ENCODE results near the gene GJA4.
"Not testable (repeated sequence)": the region's sequence is repeated elsewhere in the genome, so short reads cannot be mapped to it uniquely, and the experiment has no call there.

The GJA4 gene

DNA sequence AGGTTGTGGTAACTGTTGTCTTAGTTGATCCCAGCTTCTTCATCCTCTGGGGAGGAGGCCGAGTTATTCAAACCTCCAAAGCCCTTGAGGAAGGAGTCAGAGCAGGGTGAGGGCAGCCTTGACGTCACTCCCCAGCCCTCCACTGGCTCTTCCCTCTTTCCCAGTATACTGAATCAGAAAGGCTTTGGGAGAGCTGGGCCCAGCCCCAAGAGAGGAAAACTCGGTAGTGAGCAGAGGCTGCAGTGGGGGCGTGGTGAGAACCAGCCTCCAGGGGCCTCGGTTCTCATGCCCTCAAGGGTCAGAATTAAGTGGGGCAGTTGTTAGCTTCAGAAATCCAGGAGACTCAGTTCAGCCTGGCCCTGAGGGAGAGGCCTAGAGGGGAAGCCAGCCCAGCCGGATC, 1.8 kb upstream of the GJA4 start:
- DNase-seq (ENCODE audit: low read depth in 2 of 2), result no peak

DNA sequence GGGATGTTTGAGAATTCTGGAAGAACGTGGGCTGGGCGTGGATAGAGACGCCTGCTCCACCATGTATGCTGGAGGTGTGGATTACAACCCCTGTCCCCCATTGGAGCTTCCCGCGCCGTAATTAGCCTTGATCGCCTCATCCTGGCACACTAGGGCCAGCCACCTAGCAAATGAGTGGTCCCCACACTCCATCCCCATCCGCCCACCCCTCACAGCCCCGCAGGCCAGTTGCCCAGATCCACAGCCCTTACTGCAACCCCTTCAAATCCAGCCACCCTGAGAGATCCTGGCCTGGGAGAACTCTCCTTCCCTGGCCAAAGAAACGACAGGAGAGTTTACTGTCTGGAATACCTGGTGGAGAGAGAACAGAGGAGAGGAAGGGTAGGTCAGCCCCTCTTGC, 375 bp upstream of the GJA4 start:
- DNase-seq (ENCODE audit: low read depth in 2 of 2), result no peak

DNA sequence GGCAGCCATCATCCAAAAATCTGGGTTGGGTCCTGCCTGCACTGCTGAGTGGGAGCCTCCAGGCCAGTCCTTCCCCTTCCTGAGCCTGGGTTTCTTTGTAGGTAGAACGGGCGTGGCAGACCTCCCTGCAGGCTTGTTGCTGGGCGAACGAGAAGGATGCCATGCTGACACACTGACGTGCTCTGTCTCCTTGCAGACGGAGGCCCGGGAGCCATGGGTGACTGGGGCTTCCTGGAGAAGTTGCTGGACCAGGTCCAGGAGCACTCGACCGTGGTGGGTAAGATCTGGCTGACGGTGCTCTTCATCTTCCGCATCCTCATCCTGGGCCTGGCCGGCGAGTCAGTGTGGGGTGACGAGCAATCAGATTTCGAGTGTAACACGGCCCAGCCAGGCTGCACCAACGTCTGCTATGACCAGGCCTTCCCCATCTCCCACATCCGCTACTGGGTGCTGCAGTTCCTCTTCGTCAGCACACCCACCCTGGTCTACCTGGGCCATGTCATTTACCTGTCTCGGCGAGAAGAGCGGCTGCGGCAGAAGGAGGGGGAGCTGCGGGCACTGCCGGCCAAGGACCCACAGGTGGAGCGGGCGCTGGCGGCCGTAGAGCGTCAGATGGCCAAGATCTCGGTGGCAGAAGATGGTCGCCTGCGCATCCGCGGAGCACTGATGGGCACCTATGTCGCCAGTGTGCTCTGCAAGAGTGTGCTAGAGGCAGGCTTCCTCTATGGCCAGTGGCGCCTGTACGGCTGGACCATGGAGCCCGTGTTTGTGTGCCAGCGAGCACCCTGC, 1.4 kb downstream of the GJA4 start:
- DNase-seq (ENCODE audit: low read depth in 2 of 2), result no peak

DNA sequence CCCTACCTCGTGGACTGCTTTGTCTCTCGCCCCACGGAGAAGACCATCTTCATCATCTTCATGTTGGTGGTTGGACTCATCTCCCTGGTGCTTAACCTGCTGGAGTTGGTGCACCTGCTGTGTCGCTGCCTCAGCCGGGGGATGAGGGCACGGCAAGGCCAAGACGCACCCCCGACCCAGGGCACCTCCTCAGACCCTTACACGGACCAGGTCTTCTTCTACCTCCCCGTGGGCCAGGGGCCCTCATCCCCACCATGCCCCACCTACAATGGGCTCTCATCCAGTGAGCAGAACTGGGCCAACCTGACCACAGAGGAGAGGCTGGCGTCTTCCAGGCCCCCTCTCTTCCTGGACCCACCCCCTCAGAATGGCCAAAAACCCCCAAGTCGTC, 2.0 kb downstream of the GJA4 start:
- no peak for DNase-seq (ENCODE audit: low read depth in 2 of 2)

DNA sequence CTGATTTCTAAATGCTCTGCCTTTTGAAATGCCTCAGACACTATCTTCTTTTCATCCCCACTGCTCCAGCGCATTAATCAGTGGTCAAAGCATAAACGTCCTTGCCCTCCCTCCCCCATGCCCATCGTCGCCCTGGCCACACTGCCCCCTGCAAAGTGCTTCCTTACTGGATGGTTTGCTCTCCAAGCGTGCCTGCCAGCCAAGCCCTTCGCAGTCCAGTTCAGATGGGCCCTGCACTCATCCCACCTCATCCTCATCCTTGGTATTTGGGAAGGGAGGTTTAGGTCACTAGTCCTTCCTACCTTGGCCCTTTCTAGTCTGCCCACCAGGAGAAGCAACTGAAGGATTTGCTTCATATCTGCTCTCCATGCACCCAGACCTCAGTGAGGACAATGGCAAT, 3.1 kb downstream of the GJA4 start:
- DNase-seq (ENCODE audit: low read depth in 2 of 2), result no peak

DNA sequence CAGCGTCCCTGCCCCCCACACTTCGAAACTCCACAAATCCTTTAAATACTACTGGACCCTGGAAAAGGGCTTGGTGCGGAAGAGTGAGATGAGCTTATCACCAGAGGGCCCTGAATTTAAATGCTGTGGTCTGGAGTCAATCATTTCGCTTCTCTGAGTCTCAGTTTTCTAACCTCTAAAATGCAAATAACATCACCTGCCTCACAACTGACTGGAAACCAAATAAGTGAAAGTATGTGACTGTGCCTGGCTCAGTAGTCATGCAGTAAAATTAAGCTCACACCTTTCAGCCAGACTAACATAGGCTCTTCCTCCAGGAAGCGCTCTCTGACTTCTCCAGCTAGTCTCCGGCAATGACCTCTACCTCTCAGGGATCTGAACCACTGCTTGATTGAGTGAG, 4.2 kb downstream of the GJA4 start:
- no peak for DNase-seq (ENCODE audit: low read depth in 2 of 2)

DNA sequence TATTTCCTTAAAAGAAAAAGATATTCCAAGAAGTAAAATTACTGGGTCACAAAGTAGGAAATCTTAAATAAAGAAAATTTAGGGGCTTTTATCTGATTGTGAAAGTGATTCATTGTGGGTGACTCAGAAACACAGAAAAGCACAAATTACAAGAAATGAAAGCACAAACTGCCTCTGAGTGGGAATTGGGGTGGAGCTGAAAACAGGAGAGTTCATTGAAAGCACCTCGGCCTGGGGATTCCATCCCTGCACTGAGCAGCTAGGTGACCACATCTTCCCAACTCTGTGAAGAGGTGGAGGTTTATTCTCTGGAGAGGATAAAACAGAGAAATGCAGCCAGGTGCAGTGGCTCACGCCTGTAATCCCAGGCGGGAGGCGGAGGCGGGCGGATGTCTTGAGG, 7.4 kb downstream of the GJA4 start:
- no peak for DNase-seq (ENCODE audit: low read depth in 2 of 2)

DNA sequence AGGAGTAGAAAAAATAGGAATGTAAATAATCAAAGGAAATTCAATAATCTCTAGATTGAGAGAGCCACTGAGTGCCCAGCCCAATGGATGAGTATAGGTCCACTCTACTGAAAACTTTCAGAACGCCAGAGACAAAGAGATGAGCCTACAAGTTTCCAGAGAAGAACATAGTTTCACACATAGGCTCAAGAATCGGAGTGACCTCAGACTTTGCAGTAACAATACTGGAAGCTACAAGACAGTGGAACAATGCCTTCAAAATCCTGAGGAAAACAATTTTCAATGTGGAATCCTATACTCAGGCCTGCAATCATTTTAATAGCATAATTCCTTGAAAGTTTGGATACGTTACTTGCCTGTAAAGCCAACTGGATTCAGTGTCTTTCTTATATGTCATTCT, 11.0 kb downstream of the GJA4 start:
- no peak for DNase-seq (ENCODE audit: low read depth in 2 of 2)

DNA sequence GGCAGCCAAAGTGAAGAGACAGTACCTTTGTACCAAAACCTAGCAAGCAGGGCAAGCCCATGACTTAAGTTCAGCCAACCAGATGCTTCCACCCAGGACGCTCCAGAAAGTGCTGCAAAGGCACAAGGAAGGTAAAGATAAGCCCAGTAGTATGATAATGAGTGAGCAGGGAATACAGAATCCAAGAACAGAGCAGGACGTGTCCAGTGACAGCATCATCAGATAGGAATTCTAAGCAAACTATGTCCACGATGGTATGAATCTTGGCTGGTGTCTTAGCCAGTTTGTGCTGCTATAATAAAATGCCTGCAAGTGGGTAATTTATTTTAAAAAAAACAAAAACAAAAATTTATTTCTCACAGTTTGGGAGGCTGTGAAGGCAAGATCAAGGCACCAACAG, 13.6 kb downstream of the GJA4 start:
- DNase-seq (ENCODE audit: low read depth in 2 of 2), result no peak

DNA sequence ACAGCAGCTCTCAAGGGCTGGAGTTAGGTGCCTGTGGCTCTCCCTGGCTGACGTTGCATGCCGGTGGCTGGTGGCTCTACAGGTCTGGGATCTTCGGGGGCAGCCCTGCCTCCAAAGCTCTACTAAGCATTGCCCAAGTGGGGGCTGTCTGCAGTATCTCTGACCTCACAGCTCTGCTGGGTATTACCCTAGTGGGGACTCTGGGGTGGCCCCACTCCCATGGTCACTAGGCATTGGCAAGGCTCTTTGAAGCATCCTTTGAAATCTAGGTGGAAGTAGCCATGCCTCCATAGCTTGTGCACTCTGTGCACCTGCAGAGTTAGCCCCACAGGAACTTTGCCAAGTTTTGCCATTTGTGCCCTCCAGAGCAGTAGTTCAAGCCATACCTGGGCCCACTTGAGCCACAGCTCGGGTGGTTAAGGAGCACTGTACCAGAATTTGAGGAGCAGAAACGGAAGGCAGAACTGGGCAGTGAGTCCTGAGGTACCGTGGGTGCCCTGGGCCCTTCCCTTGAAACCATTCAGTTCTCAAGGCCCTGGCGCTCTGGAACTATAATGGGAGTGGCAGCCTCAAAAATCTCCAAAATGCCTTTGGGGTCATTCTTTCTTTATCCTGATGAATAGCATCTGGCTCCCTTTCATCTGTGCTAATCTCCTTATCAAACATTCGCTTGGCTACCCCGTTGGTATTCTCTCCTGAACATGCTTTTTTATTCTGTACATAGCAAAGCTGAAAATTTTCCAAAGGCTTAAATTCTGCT, 15.4 kb downstream of the GJA4 start:
- DNase-seq (ENCODE audit: low read depth in 2 of 2), result no peak

DNA sequence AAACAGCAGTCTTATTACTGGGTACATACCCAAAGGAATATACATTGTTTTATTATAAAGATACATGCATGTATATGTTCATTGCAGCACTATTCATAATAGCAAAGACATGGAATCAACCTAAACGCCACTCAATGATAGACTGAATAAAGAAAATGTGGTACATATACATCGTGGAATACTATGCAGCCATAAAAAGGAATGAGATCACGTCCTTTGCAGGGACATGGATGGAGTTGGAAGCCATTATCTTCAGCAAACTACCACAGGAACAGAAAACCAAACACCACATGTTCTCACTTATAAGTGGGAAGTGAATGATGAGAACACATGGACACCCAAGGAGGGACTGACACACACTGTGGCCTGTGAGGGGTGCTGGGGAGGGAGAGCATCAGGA, 18.0 kb downstream of the GJA4 start:
- DNase-seq (ENCODE audit: low read depth in 2 of 2), result not testable (repeated sequence)

DNA sequence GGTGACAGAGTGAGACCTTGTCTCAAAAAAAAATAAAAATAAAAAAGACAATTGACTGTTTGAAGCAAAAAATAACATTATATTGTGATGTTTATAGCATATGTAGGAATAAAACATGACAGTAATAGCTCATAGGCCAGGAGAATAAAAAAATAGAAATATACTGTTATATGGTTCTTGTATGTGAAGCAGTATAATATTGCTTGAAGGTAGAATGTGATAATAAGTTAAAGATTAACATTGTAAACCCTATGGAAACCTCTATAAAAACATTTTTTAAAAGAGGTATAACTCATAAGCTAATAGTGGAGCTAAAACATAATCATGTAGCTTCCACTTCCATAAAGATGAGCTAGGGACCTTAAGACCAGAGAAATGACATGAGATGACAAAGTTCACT, 23.5 kb downstream of the GJA4 start:
- no peak for DNase-seq (ENCODE audit: low read depth in 2 of 2)

DNA sequence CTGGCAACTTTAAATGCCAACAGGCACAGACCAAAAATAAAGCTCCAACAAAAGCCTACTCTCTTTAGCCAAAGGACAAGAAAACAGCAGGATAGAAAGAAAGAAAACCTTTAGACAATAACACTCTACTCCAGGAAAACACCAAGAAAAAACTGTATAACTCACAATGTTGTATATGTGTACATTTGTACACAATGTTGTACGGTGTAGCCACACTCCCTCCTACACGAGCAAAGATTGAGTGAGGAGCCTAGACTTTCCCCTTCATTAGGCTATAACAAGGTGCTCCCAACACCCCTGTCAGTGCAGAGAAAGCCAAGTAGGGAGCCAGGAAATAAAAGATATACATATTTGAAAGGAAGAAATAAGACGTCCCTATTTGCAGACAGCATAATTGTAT, 24.0 kb downstream of the GJA4 start:
- no peak for DNase-seq (ENCODE audit: low read depth in 2 of 2)

DNA sequence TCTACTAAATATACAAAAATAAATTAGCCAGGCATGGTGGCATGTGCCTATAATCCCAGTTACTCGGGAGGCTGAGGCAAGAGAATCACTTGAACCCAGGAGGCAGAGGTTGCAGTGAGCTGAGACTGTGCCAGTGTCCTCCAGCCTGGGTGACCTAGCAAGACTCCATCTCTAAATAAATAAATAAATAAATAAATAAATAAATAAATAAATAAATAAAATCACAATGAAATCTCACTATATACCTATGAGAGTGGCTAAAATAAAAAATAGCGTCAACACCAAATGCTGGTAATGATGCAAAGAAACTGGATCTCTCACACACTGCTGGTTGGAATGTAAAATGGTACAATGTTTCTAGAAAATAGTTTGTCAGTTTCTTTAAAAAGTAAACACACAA, 26.1 kb downstream of the GJA4 start:
- DNase-seq (ENCODE audit: low read depth in 2 of 2), result not testable (repeated sequence)

DNA sequence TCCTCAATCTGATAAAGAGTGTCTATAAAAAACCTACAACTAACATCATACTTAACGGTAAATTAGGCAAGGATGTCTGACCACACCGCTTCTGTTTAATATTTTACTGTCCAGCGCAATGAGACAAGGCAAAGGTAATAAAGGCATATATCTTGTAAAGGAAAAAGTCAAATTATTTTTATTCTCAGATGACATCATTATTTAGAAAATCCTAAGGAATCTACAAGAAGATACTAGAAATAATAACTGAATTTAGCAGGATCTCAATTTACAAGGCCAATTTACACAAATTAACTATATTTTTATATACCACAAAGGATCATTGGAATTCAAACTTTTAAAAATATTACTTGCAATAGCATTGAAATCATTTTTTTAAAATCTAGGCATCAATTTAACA, 29.4 kb downstream of the GJA4 start:
- no peak for DNase-seq (ENCODE audit: low read depth in 2 of 2)

DNA sequence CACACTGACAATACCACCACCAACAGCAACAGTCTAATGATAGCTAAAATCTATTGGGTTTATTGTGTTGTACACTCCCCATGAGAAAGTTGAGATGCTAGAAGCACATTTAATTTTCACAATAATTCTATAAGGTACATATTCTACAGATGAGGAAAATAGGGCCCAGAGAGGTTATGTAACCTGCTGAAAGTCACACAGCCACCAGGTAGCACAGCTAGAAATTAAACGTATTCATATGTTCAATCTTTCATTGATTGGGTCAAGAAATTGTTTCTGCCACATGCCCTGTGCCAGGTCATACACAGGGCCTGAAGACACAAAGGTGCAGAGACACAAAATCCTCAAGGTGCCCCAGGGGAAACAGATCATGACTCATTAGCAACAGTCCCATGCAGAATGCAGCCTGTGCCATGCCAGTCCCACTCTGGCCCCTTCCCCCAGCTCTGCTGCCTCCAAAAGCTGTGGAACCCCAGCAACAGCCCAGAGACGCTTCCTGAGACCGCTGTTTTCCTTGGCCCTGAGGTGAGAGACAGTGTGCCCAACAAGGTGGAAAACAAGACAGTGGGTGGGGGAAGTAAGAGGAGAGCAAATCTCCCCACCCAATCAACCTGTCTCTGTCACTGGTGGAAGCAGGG, 32.1 kb downstream of the GJA4 start:
- DNase-seq (ENCODE audit: low read depth in 2 of 2), result no peak

DNA sequence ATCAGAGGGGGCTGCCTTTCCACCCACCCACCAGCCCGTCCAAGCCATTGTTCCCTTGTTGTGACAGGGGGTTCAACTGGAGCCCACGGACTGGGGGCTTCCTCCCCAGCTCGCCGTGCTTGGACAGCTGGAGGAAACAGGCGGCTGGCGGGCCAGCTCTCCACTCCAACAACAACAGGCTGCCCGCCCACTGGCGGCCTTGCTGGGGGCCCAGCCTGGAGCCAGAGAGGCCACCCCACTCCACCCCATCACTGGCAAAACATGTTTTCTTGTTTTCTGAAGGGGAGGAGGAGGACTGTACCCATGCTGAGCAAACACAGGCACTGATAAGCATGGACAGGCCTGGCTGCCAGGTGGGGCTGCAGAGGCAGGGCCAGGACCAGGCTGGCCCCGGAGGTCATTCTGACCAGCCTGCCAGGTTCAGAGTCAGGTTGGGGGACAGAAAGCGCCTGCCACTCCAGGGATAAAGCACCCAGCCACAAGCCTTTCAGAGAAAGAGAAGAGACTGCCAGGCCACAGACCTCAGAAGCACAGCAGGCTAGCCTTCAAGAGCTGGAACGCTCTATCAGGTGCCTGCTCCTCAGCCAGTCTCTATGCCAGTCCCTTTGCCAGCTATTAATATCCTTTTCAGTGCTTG, 32.8 kb downstream of the GJA4 start:
- no peak for DNase-seq (ENCODE audit: low read depth in 2 of 2)

DNA sequence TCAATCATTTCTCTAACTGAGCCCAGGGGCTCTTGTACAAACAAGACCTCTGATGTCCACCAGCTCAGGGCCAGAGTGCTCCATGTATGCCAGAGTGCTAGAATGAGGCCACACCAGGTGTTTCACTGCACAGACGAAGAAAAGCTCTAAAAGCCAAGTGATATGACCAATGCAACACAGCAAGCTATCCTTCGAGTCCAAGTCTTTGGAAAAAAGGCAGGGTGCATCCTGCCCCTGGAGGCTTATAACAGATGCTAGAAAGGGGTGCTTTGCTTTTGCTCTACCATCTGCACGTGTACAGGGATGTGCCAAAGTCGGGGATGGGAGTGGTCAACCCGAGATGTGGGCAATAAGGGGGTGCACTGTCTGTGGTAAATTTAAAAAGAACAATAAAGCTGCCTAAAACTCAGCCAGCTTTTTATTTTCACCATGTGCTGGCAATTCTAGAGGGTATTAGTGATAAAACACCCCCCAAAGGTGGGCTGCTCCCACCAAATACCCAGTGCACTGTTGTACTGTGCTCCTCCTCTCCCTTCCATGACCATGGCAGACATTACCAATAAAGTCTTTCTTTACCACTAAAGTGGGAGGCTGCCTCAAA, 34.6 kb downstream of the GJA4 start:
- no peak for DNase-seq (ENCODE audit: low read depth in 2 of 2)

DNA sequence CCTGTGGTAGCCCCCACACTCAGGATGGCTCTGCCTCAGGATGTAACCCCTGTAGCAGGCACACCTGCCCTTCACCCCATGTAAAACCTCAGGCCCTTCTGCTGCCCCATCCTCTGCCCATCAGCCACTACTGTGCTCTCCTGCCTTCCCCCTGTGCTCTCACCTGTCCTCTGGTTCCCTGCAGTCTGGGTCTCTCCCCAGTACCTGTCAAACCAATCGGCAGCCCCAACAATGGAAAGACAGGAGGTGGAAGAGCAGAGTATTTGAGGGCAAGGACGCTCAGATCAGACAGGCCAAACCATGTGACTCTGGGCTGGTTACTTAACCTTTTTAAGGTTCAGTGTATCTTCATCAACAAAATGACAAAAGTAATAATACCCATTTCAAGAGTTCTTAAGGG, 35.8 kb downstream of the GJA4 start:
- DNase-seq (ENCODE audit: low read depth in 2 of 2), result no peak

DNA sequence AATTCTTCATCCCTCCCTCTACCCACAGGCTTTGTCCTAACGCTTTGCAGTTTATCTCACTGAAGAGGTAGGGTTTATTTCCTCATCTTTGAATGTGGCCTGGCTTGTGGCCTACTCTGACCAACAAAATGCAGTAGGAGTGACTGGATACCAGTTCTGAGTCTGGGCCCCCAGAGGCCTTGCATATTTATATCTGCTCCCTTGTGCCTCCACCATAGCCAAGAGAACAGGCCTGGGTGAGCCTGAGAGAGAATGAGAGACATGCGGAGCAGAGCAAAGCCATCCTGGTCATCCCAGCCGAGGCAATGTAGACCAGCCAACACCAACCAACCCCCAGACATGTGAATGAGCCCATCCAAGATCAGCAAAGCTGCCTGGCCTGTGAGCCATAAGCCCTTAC, 36.5 kb downstream of the GJA4 start:
- DNase-seq (ENCODE audit: low read depth in 2 of 2), result no peak

DNA sequence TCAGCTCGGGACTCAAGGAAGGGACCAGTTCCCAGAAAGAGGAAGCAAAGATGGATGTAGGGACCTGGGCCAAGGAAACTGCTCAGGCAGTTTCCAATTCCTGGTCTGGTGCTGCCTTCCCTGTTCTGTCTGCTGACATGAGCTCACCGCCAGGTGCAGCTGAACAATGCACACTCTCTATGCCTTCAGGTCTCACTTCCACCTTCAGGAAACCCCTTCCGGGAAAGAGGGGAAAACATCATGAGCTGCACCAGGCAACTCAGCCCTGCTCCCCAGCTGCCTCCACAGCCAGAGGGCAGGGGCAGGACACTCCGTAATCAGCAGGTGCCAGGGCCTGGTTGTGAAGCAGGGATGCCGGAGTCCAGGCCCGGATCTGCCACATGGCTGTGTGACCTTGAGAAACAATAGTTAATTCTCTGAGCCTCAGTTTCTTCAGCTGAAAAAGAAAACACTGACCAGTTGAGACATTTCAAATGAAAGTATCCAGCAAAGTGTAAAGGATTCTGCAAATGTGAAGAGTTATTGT, 39.0 kb downstream of the GJA4 start:
- no peak for DNase-seq (ENCODE audit: low read depth in 2 of 2)

DNA sequence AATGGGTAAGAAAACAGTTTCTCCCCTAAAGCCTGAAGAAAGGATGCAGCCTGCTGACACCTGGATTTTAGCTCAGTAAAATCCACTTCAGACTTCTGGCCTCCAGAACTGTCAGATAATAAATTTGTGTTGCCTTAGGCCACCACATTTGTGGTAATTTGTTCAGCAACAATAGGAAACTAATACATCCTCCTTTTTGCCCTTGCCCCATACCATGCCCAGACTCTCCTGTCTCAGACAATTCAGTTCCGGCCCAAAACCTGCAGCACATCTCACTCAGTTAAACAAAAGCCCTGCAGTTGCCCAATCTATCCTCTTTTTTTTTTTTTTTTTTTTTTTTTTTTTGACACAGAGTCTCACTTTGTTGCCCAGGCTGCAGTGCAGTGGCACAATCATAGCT, 40.9 kb downstream of the GJA4 start:
- DNase-seq (ENCODE audit: low read depth in 2 of 2), result no peak
